Measurements from ENCODE around the gene PHF20. TPM values are rescaled to one million over a fixed set of nuclear protein-coding genes. Genes with fewer than 3 reads are reported as not detected.
"Not testable (repeated sequence)": the region's sequence is repeated elsewhere in the genome, so short reads cannot be mapped to it uniquely, and the experiment has no call there.

Gene PHF20
- total RNA-seq, 1 experiment from 2014 or later = 37.2 TPM

DNA sequence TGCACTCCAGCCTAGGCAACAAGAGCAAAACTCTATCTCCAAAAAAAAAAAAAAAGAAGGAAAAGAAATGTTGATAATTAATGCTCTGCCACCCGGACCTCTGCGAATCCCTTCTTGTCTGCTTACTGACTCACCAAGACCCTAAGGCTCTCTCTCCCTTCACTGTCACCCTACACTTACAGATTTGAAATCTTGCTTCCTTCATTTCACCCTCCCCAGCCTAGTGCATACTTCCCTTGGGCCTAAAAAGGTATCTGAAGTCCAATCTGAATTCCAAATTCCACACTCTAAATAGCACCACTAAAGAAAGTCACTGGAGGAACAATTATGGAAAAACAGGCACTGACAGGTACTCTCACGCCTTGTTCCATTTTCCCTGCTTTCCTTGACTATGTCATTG lies 9.4 kb upstream of the PHF20 start:
- no peak overlapping the region for H3K27ac ChIP-seq (ENCODE audit: low read length)
- H3K4me3 ChIP-seq (ENCODE audit: low read length) = no peak overlapping the region
- H4K20me1 ChIP-seq (ENCODE audit: low read length) = no peaks in the 10 kb centered on the region
- ATAC-seq (no peak), DNase-seq (no peak)
- no peak overlapping the region for H3K4me2 ChIP-seq (ENCODE audit: low read length)
- intact Hi-C loops (cut with micrococcal nuclease) = no loop called here
- BruUV-seq (replicated peaks) = no TSS peak
- H3K9ac ChIP-seq (ENCODE audit: low read length) = no peak overlapping the region
- no peaks in the 10 kb centered on the region for H3K27me3 ChIP-seq (ENCODE audit: low read length)
- H3K79me2 ChIP-seq (ENCODE audit: low read length) = no peaks in the 10 kb centered on the region
- TF ChIP-seq EZH2phosphoT487 (IDR thresholded peaks at IDR 0.05; ENCODE audit: borderline replicate concordance, low read length) (no peak), EZH2 (IDR thresholded peaks at IDR 0.05; ENCODE audit: low read length, unreplicated experiment) (no peak)
- TF ChIP-seq, protein P1, sequence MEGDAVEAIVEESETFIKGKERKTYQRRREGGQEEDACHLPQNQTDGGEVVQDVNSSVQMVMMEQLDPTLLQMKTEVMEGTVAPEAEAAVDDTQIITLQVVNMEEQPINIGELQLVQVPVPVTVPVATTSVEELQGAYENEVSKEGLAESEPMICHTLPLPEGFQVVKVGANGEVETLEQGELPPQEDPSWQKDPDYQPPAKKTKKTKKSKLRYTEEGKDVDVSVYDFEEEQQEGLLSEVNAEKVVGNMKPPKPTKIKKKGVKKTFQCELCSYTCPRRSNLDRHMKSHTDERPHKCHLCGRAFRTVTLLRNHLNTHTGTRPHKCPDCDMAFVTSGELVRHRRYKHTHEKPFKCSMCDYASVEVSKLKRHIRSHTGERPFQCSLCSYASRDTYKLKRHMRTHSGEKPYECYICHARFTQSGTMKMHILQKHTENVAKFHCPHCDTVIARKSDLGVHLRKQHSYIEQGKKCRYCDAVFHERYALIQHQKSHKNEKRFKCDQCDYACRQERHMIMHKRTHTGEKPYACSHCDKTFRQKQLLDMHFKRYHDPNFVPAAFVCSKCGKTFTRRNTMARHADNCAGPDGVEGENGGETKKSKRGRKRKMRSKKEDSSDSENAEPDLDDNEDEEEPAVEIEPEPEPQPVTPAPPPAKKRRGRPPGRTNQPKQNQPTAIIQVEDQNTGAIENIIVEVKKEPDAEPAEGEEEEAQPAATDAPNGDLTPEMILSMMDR (conservative IDR thresholded peaks at IDR 0.05; ENCODE audit: low read depth, low read length) = no peak
- no peak overlapping the region for H2AFZ ChIP-seq (ENCODE audit: low read length)
- CTCF ChIA-PET = no interaction called here
- no peaks in the 10 kb centered on the region for H3F3A ChIP-seq (ENCODE audit: low read length, unreplicated experiment)
- POLR2A ChIA-PET (ENCODE audit: unreplicated experiment) = no interaction called here
- H3K9me2 ChIP-seq (replicated peaks; ENCODE audit: low read length) = no peaks in the 10 kb centered on the region
- H3K36me3 ChIP-seq (ENCODE audit: low read depth, low read length) = no peaks in the 10 kb centered on the region
- no peaks in the 10 kb centered on the region for H3K4me1 ChIP-seq (ENCODE audit: insufficient read depth, low read length)
- no peaks in the 10 kb centered on the region for H3K9me3 ChIP-seq (ENCODE audit: low read length)

DNA sequence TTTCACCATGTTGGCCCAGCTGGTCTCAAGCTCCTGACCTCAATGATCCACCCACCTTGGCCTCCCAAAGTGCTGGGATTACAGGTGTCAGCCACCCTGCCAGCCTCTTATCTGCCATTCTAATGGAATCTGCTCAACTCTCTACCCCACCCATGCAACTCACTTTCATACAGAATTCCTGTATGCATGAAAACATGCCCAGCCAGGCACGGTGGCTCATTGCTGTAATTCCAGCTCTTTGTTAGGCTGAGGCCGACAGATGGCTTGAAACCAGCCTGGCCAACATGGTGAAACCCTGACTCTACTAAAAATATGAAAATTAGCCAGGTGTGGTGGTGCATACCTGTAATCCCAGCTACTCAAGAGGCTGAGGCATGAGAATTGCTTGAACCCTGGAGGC lies 6.9 kb upstream of the PHF20 start:
- CTCF ChIA-PET; intact Hi-C loops (cut with micrococcal nuclease): not testable (repeated sequence)

DNA sequence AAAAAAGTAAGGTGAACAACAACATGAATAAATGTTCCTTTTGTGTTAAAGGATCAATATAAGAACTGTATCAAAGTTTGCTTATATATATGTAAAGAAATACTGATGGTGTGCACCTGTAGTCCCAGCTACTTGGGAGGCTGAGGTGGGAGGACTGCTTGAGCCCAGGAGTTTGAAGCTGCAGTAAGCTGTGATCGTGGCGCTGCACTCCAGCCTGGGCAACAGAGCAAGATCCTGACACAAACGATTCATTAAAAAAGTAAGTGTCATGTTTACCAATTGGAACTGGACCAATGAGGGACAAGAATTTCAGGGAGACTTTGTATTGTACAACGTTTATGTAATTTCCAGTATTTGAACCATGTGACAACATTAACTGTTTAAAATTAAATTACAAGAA lies 5.0 kb upstream of the PHF20 start:
- ATAC-seq (no peak), DNase-seq (no peak)
- CTCF ChIA-PET = no interaction called here
- H3K4me1 ChIP-seq (ENCODE audit: insufficient read depth, low read length) = peaks cover 8% of the 10 kb centered on the region
- POLR2A ChIA-PET (ENCODE audit: unreplicated experiment) = no interaction called here
- H3K4me2 ChIP-seq (ENCODE audit: low read length) = no peak overlapping the region
- BruUV-seq (replicated peaks) = no TSS peak
- no peaks in the 10 kb centered on the region for H3K9me3 ChIP-seq (ENCODE audit: low read length)
- H3K27me3 ChIP-seq (ENCODE audit: low read length) = no peaks in the 10 kb centered on the region
- H4K20me1 ChIP-seq (ENCODE audit: low read length) = no peaks in the 10 kb centered on the region
- no peak overlapping the region for H3K9ac ChIP-seq (ENCODE audit: low read length)
- intact Hi-C loops (cut with micrococcal nuclease) = no loop called here
- no peaks in the 10 kb centered on the region for H3K36me3 ChIP-seq (ENCODE audit: low read depth, low read length)
- H3K79me2 ChIP-seq (ENCODE audit: low read length) = no peaks in the 10 kb centered on the region
- H3K4me3 ChIP-seq (ENCODE audit: low read length) = no peak overlapping the region
- TF ChIP-seq EZH2 (IDR thresholded peaks at IDR 0.05; ENCODE audit: low read length, unreplicated experiment) (no peak), EZH2phosphoT487 (IDR thresholded peaks at IDR 0.05; ENCODE audit: borderline replicate concordance, low read length) (no peak)
- TF ChIP-seq, protein P1 (conservative IDR thresholded peaks at IDR 0.05; ENCODE audit: low read depth, low read length) = no peak
- no peaks in the 10 kb centered on the region for H3K9me2 ChIP-seq (replicated peaks; ENCODE audit: low read length)
- H3K27ac ChIP-seq (ENCODE audit: low read length) = no peak overlapping the region
- no peaks in the 10 kb centered on the region for H3F3A ChIP-seq (ENCODE audit: low read length, unreplicated experiment)
- H2AFZ ChIP-seq (ENCODE audit: low read length) = no peak overlapping the region

More for the DNA sequence above, 6.9 kb upstream of the PHF20 start:
- H3K9me2 ChIP-seq (replicated peaks; ENCODE audit: low read length); H4K20me1 ChIP-seq (ENCODE audit: low read length); H3K79me2 ChIP-seq (ENCODE audit: low read length); H3K4me1 ChIP-seq (ENCODE audit: insufficient read depth, low read length); H3K9me3 ChIP-seq (ENCODE audit: low read length); H3K27me3 ChIP-seq (ENCODE audit: low read length); H3K4me3 ChIP-seq (ENCODE audit: low read length); POLR2A ChIA-PET (ENCODE audit: unreplicated experiment); H3K27ac ChIP-seq (ENCODE audit: low read length); H3K36me3 ChIP-seq (ENCODE audit: low read depth, low read length); H2AFZ ChIP-seq (ENCODE audit: low read length); H3K4me2 ChIP-seq (ENCODE audit: low read length); H3K9ac ChIP-seq (ENCODE audit: low read length); ATAC-seq; DNase-seq; BruUV-seq (replicated peaks); H3F3A ChIP-seq (ENCODE audit: low read length, unreplicated experiment): not testable (repeated sequence)
